Measurements from ENCODE around the gene HDAC4.

Gene HDAC4

GRCh38 chr2:239372835-239373234 lies 28.0 kb downstream of the HDAC4 start:
- in situ Hi-C loops (cut with HindIII; ENCODE audit: low pct_unique_long_range_greater_than_20kb, low sequenced_read_pairs) = no loop called here
- no peak for TF ChIP-seq JUND (IDR thresholded peaks at IDR 0.05; ENCODE audit: low read depth)
- no peak for DNase-seq (ENCODE audit: low read depth in 1 of 2, low spot score in 1 of 2)

- no peak for DNase-seq (ENCODE audit: low read depth in 1 of 2, low spot score in 1 of 2)
- in situ Hi-C loops (cut with HindIII; ENCODE audit: low pct_unique_long_range_greater_than_20kb, low sequenced_read_pairs) = no loop called here
- TF ChIP-seq JUND (IDR thresholded peaks at IDR 0.05; ENCODE audit: low read depth) = no peak
Measured at GRCh38 chr2:239371726-239372686, 28.8 kb downstream of the HDAC4 start.

DNA sequence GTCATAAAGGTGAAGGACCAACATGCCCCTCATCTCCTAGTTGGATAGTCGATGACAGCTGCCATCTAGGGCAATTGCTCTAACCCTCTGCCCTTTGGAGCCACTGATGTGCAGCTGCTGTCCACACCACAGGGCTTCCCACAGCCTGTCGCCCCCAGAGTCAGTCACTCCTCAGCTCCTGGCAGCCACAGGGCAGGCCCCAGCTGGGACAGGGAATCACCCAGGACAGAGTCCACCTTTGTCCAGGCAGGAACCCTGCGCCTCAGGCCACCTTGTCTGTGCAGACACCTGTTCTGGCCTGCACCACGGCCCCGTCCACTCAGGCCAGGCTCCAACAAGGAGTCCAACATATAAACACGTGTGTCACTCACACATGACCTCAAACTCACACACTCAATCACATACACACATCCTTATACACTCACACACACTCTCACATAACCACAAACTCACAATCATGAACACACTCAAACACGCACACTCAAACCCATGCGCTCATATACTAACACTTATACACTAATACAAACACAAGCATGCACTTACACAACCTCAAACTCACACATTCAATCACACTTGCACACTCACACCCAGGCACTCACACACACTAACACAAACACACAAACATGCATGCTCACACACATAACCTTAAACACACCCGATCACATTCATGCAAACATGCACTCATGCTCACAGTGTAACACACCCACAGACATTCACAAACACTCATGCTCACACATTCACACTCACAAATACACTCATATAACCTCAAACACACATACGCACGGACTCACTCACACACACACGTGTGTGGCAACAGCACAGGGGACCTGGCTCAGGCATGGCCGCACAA lies 29.7 kb downstream of the HDAC4 start:
- in situ Hi-C loops (cut with HindIII; ENCODE audit: low pct_unique_long_range_greater_than_20kb, low sequenced_read_pairs) = no loop called here
- no peak for TF ChIP-seq JUND (IDR thresholded peaks at IDR 0.05; ENCODE audit: low read depth)

GRCh38 chr2:239370403-239370802 lies 30.4 kb downstream of the HDAC4 start:
- DNase-seq (ENCODE audit: low read depth in 1 of 2, low spot score in 1 of 2) = no peak
- in situ Hi-C loops (cut with HindIII; ENCODE audit: low pct_unique_long_range_greater_than_20kb, low sequenced_read_pairs) = no loop called here
- no peak for TF ChIP-seq JUND (IDR thresholded peaks at IDR 0.05; ENCODE audit: low read depth)

More for the DNA sequence above, 29.7 kb downstream of the HDAC4 start:
- DNase-seq (ENCODE audit: low read depth in 1 of 2, low spot score in 1 of 2) = no peak

DNA sequence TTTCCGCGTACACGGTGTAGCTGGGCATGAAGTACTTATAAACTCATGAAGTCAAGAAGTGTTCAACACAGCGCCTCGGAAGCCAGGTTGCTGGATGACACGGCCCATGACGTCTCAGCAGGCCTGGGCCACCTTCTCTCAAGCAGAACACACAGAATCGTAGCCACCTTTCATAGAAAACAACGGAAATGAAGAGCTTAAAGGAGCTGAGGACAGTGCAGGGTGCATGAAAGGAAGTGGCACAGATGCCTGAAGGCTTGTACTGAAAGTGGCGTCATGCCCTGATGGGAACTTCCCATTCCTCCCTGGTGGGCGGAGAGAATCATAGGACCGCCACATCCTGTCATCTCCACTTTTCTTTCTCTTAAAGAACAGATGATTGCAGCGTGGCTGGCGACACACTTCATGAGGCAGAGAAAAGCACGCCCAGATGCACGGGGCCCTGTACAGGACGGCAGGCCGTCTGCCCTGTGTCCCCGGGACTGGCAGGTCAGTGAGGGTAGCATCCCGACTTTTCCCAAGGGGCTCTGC lies 31.1 kb downstream of the HDAC4 start:
- DNase-seq (ENCODE audit: low read depth in 1 of 2, low spot score in 1 of 2) = no peak
- no peak for TF ChIP-seq JUND (IDR thresholded peaks at IDR 0.05; ENCODE audit: low read depth)
- in situ Hi-C loops (cut with HindIII; ENCODE audit: low pct_unique_long_range_greater_than_20kb, low sequenced_read_pairs) = no loop called here

- in situ Hi-C loops (cut with HindIII; ENCODE audit: low pct_unique_long_range_greater_than_20kb, low sequenced_read_pairs) = no loop called here
Measured at GRCh38 chr2:239368906-239369552, 31.8 kb downstream of the HDAC4 start.

GRCh38 chr2:239368321-239368720 lies 32.5 kb downstream of the HDAC4 start:
- in situ Hi-C loops (cut with HindIII; ENCODE audit: low pct_unique_long_range_greater_than_20kb, low sequenced_read_pairs) = no loop called here
- no peak for DNase-seq (ENCODE audit: low read depth in 1 of 2, low spot score in 1 of 2)
- no peak for TF ChIP-seq JUND (IDR thresholded peaks at IDR 0.05; ENCODE audit: low read depth)

More at GRCh38 chr2:239368906-239369552, 31.8 kb downstream of the HDAC4 start:
- DNase-seq (ENCODE audit: low read depth in 1 of 2, low spot score in 1 of 2) = no peak
- no peak for TF ChIP-seq JUND (IDR thresholded peaks at IDR 0.05; ENCODE audit: low read depth)

- DNase-seq (ENCODE audit: low read depth in 1 of 2, low spot score in 1 of 2) = no peak
- no peak for TF ChIP-seq JUND (IDR thresholded peaks at IDR 0.05; ENCODE audit: low read depth)
- in situ Hi-C loops (cut with HindIII; ENCODE audit: low pct_unique_long_range_greater_than_20kb, low sequenced_read_pairs) = no loop called here
Measured at GRCh38 chr2:239366740-239367139, 34.1 kb downstream of the HDAC4 start.

DNA sequence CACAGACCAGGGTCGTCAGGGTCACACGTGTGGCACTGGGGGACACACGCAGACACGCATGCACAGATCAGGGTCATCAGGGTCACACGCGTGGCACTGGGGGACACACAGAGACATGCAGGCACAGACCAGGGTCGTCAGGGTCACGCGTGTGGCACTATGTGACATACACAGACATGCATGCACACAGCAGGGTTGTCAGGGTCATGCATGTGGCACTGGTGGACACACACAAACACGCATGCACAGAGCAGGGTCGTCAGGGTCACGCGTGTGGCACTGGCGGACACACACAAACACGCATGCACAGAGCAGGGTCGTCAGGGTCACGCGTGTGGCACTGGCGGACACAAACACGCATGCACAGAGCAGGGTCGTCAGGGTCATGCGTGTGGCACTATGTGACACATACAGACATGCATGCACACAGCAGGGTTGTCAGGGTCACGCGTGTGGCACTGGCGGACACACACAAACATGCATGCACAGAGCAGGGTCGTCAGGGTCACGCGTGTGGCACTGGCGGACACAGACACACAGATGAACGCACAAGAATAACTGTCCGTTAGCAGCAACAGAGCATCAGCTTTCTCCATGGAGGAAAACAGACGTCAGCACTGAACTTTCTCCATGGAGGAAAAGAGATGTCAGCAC lies 34.9 kb downstream of the HDAC4 start:
- in situ Hi-C loops (cut with HindIII; ENCODE audit: low pct_unique_long_range_greater_than_20kb, low sequenced_read_pairs) = no loop called here
- DNase-seq (ENCODE audit: low read depth in 1 of 2, low spot score in 1 of 2) = no peak
- TF ChIP-seq JUND (IDR thresholded peaks at IDR 0.05; ENCODE audit: low read depth) = no peak

GRCh38 chr2:239365071-239365781 lies 35.6 kb downstream of the HDAC4 start:
- no peak for TF ChIP-seq JUND (IDR thresholded peaks at IDR 0.05; ENCODE audit: low read depth)
- in situ Hi-C loops (cut with HindIII; ENCODE audit: low pct_unique_long_range_greater_than_20kb, low sequenced_read_pairs) = no loop called here
- DNase-seq (ENCODE audit: low read depth in 1 of 2, low spot score in 1 of 2) = no peak

DNA sequence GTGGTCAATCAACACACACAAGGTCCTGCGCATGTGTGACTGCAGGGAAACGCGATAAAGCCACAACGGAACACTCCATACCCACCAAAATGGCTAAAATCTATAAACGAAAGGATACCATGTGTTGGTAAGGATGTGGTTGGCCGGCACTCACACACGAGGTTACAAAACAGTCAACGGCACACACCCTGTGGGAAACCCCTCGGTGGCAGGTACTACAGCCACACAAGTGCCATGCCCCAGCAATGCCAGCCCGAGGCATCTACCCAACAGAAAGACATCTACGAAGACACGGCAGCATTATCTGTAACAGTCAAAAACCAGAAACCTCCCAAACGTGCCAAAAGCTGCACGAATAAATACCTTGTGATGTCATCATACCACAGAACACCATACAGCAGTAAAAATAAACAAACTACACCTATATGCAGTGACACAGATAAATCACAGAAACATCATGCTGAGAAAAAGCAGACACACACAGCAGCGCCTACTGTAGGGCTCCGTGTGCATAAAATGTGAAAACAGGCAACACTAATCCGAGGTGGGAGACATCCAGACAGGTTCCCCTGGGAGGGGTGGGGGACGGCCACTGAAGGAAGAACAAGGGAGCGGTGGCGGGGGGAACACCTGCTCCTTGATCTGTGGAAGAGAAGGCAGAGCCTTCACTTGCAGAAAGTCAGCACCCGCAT lies 36.7 kb downstream of the HDAC4 start:
- no peak for DNase-seq (ENCODE audit: low read depth in 1 of 2, low spot score in 1 of 2)
- TF ChIP-seq JUND (IDR thresholded peaks at IDR 0.05; ENCODE audit: low read depth) = no peak
- in situ Hi-C loops (cut with HindIII; ENCODE audit: low pct_unique_long_range_greater_than_20kb, low sequenced_read_pairs) = no loop called here
